ENCODE measurements around the gene NFKB1. TPM values are rescaled to one million over a fixed set of nuclear protein-coding genes. Genes with fewer than 3 reads are reported as not detected.
A peak's percentile ranks its signal among the peaks of the same experiment; 100 is the strongest.
"Not testable (repeated sequence)": the region's sequence is repeated elsewhere in the genome, so short reads cannot be mapped to it uniquely, and the experiment has no call there.

NFKB1 gene
- total RNA-seq, 4 donors from 2014 or later, result 18.8 to 56.3 (median 30.8) TPM

- H3K4me1 ChIP-seq, result no peaks in the 10 kb centered on the region
- no peaks in the 10 kb centered on the region for H3K27me3 ChIP-seq
- DNase-seq, result no peak
- intact Hi-C loops (cut with DNase I; ENCODE audit: low total_unique reads), result no loop called here
- H3K9me3 ChIP-seq, result no peaks in the 10 kb centered on the region
- no peak overlapping the region for H3K4me3 ChIP-seq
- H3K36me3 ChIP-seq, result no peaks in the 10 kb centered on the region
- H3K27ac ChIP-seq, result no peak overlapping the region
- TF ChIP-seq, protein P1, sequence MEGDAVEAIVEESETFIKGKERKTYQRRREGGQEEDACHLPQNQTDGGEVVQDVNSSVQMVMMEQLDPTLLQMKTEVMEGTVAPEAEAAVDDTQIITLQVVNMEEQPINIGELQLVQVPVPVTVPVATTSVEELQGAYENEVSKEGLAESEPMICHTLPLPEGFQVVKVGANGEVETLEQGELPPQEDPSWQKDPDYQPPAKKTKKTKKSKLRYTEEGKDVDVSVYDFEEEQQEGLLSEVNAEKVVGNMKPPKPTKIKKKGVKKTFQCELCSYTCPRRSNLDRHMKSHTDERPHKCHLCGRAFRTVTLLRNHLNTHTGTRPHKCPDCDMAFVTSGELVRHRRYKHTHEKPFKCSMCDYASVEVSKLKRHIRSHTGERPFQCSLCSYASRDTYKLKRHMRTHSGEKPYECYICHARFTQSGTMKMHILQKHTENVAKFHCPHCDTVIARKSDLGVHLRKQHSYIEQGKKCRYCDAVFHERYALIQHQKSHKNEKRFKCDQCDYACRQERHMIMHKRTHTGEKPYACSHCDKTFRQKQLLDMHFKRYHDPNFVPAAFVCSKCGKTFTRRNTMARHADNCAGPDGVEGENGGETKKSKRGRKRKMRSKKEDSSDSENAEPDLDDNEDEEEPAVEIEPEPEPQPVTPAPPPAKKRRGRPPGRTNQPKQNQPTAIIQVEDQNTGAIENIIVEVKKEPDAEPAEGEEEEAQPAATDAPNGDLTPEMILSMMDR (IDR thresholded peaks at IDR 0.05), result no peak
- TF ChIP-seq POLR2A (IDR thresholded peaks at IDR 0.05), result no peak
Measured at GRCh38 chr4:102616636-102617035, 115.5 kb downstream of the NFKB1 start.

GRCh38 chr4:102619021-102619420 lies 117.9 kb downstream of the NFKB1 start:
- H3K27me3 ChIP-seq; intact Hi-C loops (cut with DNase I; ENCODE audit: low total_unique reads); H3K36me3 ChIP-seq: not testable (repeated sequence)

GRCh38 chr4:102619776-102620631 lies 118.8 kb downstream of the NFKB1 start:
- H3K36me3 ChIP-seq; H3K9me3 ChIP-seq; DNase-seq; intact Hi-C loops (cut with DNase I; ENCODE audit: low total_unique reads); H3K4me3 ChIP-seq; H3K27ac ChIP-seq; H3K27me3 ChIP-seq; H3K4me1 ChIP-seq: not testable (repeated sequence)

More at GRCh38 chr4:102619021-102619420, 117.9 kb downstream of the NFKB1 start:
- H3K4me3 ChIP-seq, H3K27ac ChIP-seq, DNase-seq, H3K4me1 ChIP-seq, H3K9me3 ChIP-seq: not testable (repeated sequence)

DNA sequence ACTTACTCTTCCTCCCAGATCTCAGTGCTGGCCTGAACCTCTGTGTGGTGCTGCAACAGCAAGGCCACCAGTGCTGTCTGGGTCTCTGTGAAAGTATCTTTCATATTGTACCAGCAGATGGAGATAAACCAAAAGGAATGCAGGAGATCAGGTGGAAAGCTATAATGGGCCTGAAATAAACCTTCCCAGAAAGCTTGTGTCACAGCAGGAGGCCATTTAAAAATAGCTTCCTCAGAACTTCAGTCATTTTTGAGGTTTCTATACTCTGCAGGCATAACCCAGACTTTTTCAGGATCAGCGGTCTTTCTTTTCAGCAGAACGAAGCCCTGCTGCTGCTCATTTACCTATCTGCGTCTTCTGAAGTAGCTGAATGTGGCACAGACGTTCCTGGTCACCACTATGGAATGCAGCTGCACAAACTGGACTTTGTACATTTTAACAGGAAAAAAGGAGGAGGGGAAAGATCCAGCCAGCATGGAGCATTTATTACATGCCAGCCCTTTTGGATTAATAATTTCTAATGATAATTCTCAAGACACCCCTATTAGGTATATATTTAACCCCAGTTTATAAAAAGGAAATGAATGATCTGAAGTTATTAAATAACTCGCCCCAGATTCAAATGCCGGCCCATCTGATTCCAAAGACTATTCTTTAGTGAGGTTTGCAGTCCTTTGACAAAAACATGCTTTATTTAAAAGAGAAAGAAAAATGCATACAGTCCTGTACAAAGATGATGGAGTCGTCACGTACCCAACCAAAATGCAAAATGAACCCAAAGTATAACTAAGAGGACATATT lies 119.7 kb downstream of the NFKB1 start:
- no peak for DNase-seq
- intact Hi-C loops (cut with DNase I; ENCODE audit: low total_unique reads), result no loop called here

DNA sequence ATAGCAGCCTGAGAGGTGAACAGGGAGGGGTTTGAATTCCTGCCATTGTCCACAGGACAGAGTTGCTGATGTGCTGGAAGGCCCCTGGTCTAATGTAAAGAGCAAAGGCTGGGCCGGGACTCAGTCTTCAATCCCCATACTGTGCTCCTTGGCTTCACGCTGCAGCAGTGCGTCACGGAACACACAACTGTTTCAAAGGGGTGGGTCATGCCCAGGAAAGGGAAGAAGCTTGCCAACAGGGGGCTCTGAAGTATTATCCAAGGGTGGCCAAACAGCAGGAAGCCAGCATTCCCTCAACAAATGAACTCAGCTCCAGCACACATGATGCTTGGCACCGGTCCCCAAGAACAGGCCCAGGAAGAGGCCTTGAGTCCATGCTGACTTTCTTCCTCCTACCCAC lies 122.5 kb downstream of the NFKB1 start:
- TF ChIP-seq POLR2A (IDR thresholded peaks at IDR 0.05), result no peak
- TF ChIP-seq, protein P1 (IDR thresholded peaks at IDR 0.05), result no peak
- Histone ChIP-seq H3K4me1 (no peaks in the 10 kb centered on the region), H3K36me3 (no peaks in the 10 kb centered on the region), H3K27me3 (no peaks in the 10 kb centered on the region), H3K4me3 (no peak overlapping the region), H3K27ac (no peak overlapping the region), H3K9me3 (no peaks in the 10 kb centered on the region)
- intact Hi-C loops (cut with DNase I; ENCODE audit: low total_unique reads), result no loop called here
- no peak for DNase-seq

More for the DNA sequence above, 119.7 kb downstream of the NFKB1 start:
- Histone ChIP-seq H3K4me3 (no peak overlapping the region), H3K36me3 (no peaks in the 10 kb centered on the region), H3K9me3 (no peaks in the 10 kb centered on the region), H3K27ac (no peak overlapping the region), H3K4me1 (no peaks in the 10 kb centered on the region), H3K27me3 (no peaks in the 10 kb centered on the region)
- TF ChIP-seq, protein P1 (IDR thresholded peaks at IDR 0.05), result peak; percentile 27 to 58 (median 48)
- TF ChIP-seq POLR2A (IDR thresholded peaks at IDR 0.05), result no peak

DNA sequence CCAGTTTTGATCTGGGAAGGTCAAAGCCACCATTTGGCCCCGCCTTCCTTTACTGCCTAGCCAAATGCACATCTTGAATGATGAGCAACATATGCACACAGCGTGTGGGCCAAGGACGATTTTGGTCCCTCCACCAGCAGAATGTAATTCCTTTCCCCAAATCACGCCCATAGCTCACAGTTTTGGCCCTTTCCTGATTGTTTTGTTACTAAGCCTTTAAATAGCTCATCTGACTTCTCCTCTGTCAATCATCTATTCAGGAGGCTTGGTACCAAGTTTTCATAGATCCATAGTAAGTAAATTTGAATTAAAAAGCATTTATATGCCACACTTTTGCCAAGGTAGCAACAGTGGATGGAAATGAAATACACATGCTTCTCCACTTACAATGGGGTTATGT lies 123.3 kb downstream of the NFKB1 start:
- Histone ChIP-seq H3K9me3 (no peaks in the 10 kb centered on the region), H3K27me3 (no peaks in the 10 kb centered on the region), H3K4me1 (no peaks in the 10 kb centered on the region), H3K4me3 (no peak overlapping the region), H3K36me3 (no peaks in the 10 kb centered on the region), H3K27ac (no peak overlapping the region)
- intact Hi-C loops (cut with DNase I; ENCODE audit: low total_unique reads), result no loop called here
- no peak for DNase-seq
- TF ChIP-seq, protein P1 (IDR thresholded peaks at IDR 0.05), result no peak
- no peak for TF ChIP-seq POLR2A (IDR thresholded peaks at IDR 0.05)

All from uterus (tissue), 4 donors.